Astrocyte (in vitro differentiated cells and primary cell): ENCODE data around the gene NUP54. TPM values are rescaled to one million over a fixed set of nuclear protein-coding genes. Genes with fewer than 3 reads are reported as not detected.

ENCODE experiments used
- DNase-seq: peaks from one replicate; pipeline ENCODE4 v3.0.0-alpha.2; 2010; ENCODE audit warnings: low read depth
- FAIRE-seq: peaks from 2 replicates; lab custom pipeline; 2011; peaks lifted over from hg19 to GRCh38; lab: Jason Lieb, UNC
- H2AFZ ChIP-seq: 2 replicates; pipeline ENCODE4 v1.6.0; 2012; ENCODE audit warnings: low read depth, low read length, inconsistent platforms
- H3K27ac ChIP-seq: 2 replicates; pipeline ENCODE4 v1.5.1; 2011; ENCODE audit warnings: low read depth, low read length, inconsistent platforms
- H3K27me3 ChIP-seq: 2 replicates; pipeline ENCODE4 v1.6.0; 2011; ENCODE audit warnings: low read length, inconsistent platforms; ENCODE audit not compliant: insufficient read depth
- H3K36me3 ChIP-seq: 2 replicates; pipeline ENCODE4 v1.5.1; 2011; ENCODE audit warnings: low read length, inconsistent platforms; ENCODE audit not compliant: insufficient read depth
- H3K4me1 ChIP-seq: 2 replicates; pipeline ENCODE4 v1.5.1; 2011; ENCODE audit warnings: low read length, inconsistent platforms; ENCODE audit not compliant: insufficient read depth
- H3K4me2 ChIP-seq: 2 replicates; pipeline ENCODE4 v1.6.0; 2012; ENCODE audit warnings: low read length, inconsistent platforms
- H3K4me3 ChIP-seq: 2 replicates; pipeline ENCODE4 v1.5.1; 2011; ENCODE audit warnings: low read depth, mild to moderate bottlenecking, low read length, inconsistent platforms; ENCODE audit not compliant: insufficient read depth
- H3K79me2 ChIP-seq: 2 replicates; pipeline ENCODE4 v1.6.0; 2012; ENCODE audit warnings: mild to moderate bottlenecking, low read length, inconsistent platforms; ENCODE audit not compliant: insufficient read depth
- H3K9ac ChIP-seq: 2 replicates; pipeline ENCODE4 v1.6.0; 2012; ENCODE audit warnings: mild to moderate bottlenecking, low read length, inconsistent platforms
- H3K9me3 ChIP-seq: 2 replicates; pipeline ENCODE4 v1.5.1; 2012; ENCODE audit warnings: low read depth, mild to moderate bottlenecking, low read length, inconsistent platforms; ENCODE audit not compliant: insufficient read depth
- H4K20me1 ChIP-seq: 2 replicates; pipeline ENCODE4 v1.6.0; 2012; ENCODE audit warnings: low read length, inconsistent platforms; ENCODE audit not compliant: insufficient read depth
- H3K27ac Mint-ChIP-seq: one replicate; pipeline ENCODE4 v1.8.0; 2021; ENCODE audit warnings: mild to moderate bottlenecking, mixed read lengths; ENCODE audit not compliant: unreplicated experiment
- H3K27me3 Mint-ChIP-seq: one replicate; pipeline ENCODE4 v1.8.0; 2021; ENCODE audit warnings: low read depth, mixed read lengths; ENCODE audit not compliant: unreplicated experiment
- H3K36me3 Mint-ChIP-seq: one replicate; pipeline ENCODE4 v1.8.0; 2021; ENCODE audit warnings: low read depth, mixed read lengths; ENCODE audit not compliant: unreplicated experiment
- H3K4me1 Mint-ChIP-seq: one replicate; pipeline ENCODE4 v1.8.0; 2021; ENCODE audit warnings: low read depth, mixed read lengths; ENCODE audit not compliant: unreplicated experiment
- H3K4me3 Mint-ChIP-seq: one replicate; pipeline ENCODE4 v1.8.0; 2021; ENCODE audit warnings: mild to moderate bottlenecking, moderate library complexity, mixed read lengths; ENCODE audit not compliant: unreplicated experiment
- H3K9me3 Mint-ChIP-seq: one replicate; pipeline ENCODE4 v1.8.0; 2021; ENCODE audit warnings: mild to moderate bottlenecking, mixed read lengths; ENCODE audit not compliant: unreplicated experiment
- CTCF ChIP-seq: IDR thresholded peaks from 2 replicates; pipeline ENCODE4 v1.5.1; 2011; ENCODE audit warnings: low read depth, mild to moderate bottlenecking, inconsistent platforms, low read length, moderate library complexity; ENCODE audit not compliant: insufficient read depth
- EZH2 ChIP-seq: IDR thresholded peaks from 2 replicates; pipeline ENCODE4 v1.6.1; 2012; ENCODE audit warnings: mild to moderate bottlenecking, low read length, inconsistent platforms; ENCODE audit not compliant: insufficient read depth
- total RNA-seq: library from RNA; stranded (reverse); gene quantifications from 2 replicates; pipeline ENCODE4 v1.2.1, GENCODE V29; 2021

NUP54 gene
- total RNA-seq, 1 donor from 2014 or later, result 34.2 TPM

GRCh38 chr4:76090241-76090691 is 57.9 kb downstream of the NUP54 start:
- H3K36me3 Mint-ChIP-seq, result no peaks in the 10 kb centered on the region
- Histone ChIP-seq H3K27me3 (peaks cover 4% of the 10 kb centered on the region), H4K20me1 (no peaks in the 10 kb centered on the region), H3K9ac (no peak overlapping the region), H2AFZ (peak overlapping the region; percentile 19), H3K4me2 (no peak overlapping the region), H3K4me3 (no peak overlapping the region), H3K27ac (no peak overlapping the region), H3K36me3 (no peaks in the 10 kb centered on the region), H3K9me3 (no peaks in the 10 kb centered on the region), H3K79me2 (no peaks in the 10 kb centered on the region), H3K4me1 (peaks cover 3% of the 10 kb centered on the region)
- no peaks in the 10 kb centered on the region for H3K27me3 Mint-ChIP-seq
- DNase-seq (peak; percentile 96), FAIRE-seq (no peak)
- no peaks in the 10 kb centered on the region for H3K9me3 Mint-ChIP-seq
- H3K4me3 Mint-ChIP-seq, result no peak overlapping the region
- H3K4me1 Mint-ChIP-seq, result peaks cover 3% of the 10 kb centered on the region
- H3K27ac Mint-ChIP-seq, result no peak overlapping the region
- TF ChIP-seq EZH2, result no peak
- no peak for TF ChIP-seq CTCF

- no peak overlapping the region for H3K27ac ChIP-seq
- peaks cover 3% of the 10 kb centered on the region for H3K4me1 ChIP-seq
- TF ChIP-seq CTCF (no peak), EZH2 (no peak)
- H3K4me2 ChIP-seq, result no peak overlapping the region
- peaks cover 4% of the 10 kb centered on the region for H3K27me3 ChIP-seq
- H3K27me3 Mint-ChIP-seq, result no peaks in the 10 kb centered on the region
- FAIRE-seq, result no peak
- no peaks in the 10 kb centered on the region for H3K36me3 ChIP-seq
- H3K9me3 Mint-ChIP-seq, result no peaks in the 10 kb centered on the region
- H3K9ac ChIP-seq, result no peak overlapping the region
- no peak overlapping the region for H2AFZ ChIP-seq
- H3K9me3 ChIP-seq, result no peaks in the 10 kb centered on the region
- H4K20me1 ChIP-seq, result no peaks in the 10 kb centered on the region
- H3K36me3 Mint-ChIP-seq, result no peaks in the 10 kb centered on the region
- no peak overlapping the region for H3K4me3 Mint-ChIP-seq
- no peaks in the 10 kb centered on the region for H3K79me2 ChIP-seq
- DNase-seq, result no peak
- no peak overlapping the region for H3K27ac Mint-ChIP-seq
- H3K4me3 ChIP-seq, result no peak overlapping the region
- peaks cover 3% of the 10 kb centered on the region for H3K4me1 Mint-ChIP-seq
These were observed 59.5 kb downstream of the NUP54 start for GRCh38 chr4:76088719-76089118.

GRCh38 chr4:76087007-76087769 is 61.0 kb downstream of the NUP54 start:
- peak; percentile 44 for DNase-seq
- H3K79me2 ChIP-seq, result no peaks in the 10 kb centered on the region
- no peak overlapping the region for H3K9ac ChIP-seq
- H3K4me3 ChIP-seq, result no peak overlapping the region
- peak overlapping the region; percentile 63 for H3K27ac Mint-ChIP-seq
- H3K27me3 ChIP-seq, result peaks cover 2% of the 10 kb centered on the region
- H3K9me3 ChIP-seq, result no peaks in the 10 kb centered on the region
- H3K9me3 Mint-ChIP-seq, result no peaks in the 10 kb centered on the region
- H3K4me3 Mint-ChIP-seq, result peak overlapping the region; percentile 12
- H3K4me2 ChIP-seq, result peak overlapping the region; percentile 61
- H3K27ac ChIP-seq, result no peak overlapping the region
- no peaks in the 10 kb centered on the region for H3K36me3 Mint-ChIP-seq
- no peaks in the 10 kb centered on the region for H3K36me3 ChIP-seq
- peaks cover 3% of the 10 kb centered on the region for H3K4me1 ChIP-seq
- peaks cover 3% of the 10 kb centered on the region for H3K4me1 Mint-ChIP-seq
- no peaks in the 10 kb centered on the region for H3K27me3 Mint-ChIP-seq
- FAIRE-seq, result peak; percentile 39
- peak overlapping the region; percentile 77 for H2AFZ ChIP-seq
- peak; percentile 52 for TF ChIP-seq CTCF
- no peak for TF ChIP-seq EZH2
- no peaks in the 10 kb centered on the region for H4K20me1 ChIP-seq
